Kidney epithelial cell (primary cell): ENCODE measurements around the gene ETS2. TPM values are rescaled to one million over a fixed set of nuclear protein-coding genes. Genes with fewer than 3 reads are reported as not detected.

Experiments used
- DNase-seq: peaks from one replicate; pipeline ENCODE4 v3.0.0-alpha.2; 2010; ENCODE audit warnings: low read depth
- H3K27me3 ChIP-seq: 2 replicates; pipeline ENCODE4 v1.6.0; 2011; ENCODE audit warnings: low read length; ENCODE audit not compliant: control insufficient read depth, insufficient read depth
- H3K36me3 ChIP-seq: 2 replicates; pipeline ENCODE4 v1.5.1; 2011; ENCODE audit warnings: low read length; ENCODE audit not compliant: control insufficient read depth, insufficient read depth
- H3K4me3 ChIP-seq: 2 replicates; pipeline ENCODE4 v1.5.1; 2011; ENCODE audit warnings: low read depth, mild to moderate bottlenecking, control low read depth, low read length
- total RNA-seq: library from RNA; depleted of rRNA; stranded (reverse); fragments of >200 nt; gene quantifications from 2 replicates; pipeline ENCODE4 v1.2.3, GENCODE V29; 2015
- TF ChIP-seq, protein P1 (sequence below): IDR thresholded peaks from 2 replicates; pipeline ENCODE4 v1.5.1; 2011; ENCODE audit warnings: mild to moderate bottlenecking, moderate library complexity, low read length, control low read depth, inconsistent platforms; ENCODE audit not compliant: insufficient read depth, poor library complexity, severe bottlenecking

Gene ETS2
- total RNA-seq, 1 donor from 2014 or later: 41.2 TPM

DNA sequence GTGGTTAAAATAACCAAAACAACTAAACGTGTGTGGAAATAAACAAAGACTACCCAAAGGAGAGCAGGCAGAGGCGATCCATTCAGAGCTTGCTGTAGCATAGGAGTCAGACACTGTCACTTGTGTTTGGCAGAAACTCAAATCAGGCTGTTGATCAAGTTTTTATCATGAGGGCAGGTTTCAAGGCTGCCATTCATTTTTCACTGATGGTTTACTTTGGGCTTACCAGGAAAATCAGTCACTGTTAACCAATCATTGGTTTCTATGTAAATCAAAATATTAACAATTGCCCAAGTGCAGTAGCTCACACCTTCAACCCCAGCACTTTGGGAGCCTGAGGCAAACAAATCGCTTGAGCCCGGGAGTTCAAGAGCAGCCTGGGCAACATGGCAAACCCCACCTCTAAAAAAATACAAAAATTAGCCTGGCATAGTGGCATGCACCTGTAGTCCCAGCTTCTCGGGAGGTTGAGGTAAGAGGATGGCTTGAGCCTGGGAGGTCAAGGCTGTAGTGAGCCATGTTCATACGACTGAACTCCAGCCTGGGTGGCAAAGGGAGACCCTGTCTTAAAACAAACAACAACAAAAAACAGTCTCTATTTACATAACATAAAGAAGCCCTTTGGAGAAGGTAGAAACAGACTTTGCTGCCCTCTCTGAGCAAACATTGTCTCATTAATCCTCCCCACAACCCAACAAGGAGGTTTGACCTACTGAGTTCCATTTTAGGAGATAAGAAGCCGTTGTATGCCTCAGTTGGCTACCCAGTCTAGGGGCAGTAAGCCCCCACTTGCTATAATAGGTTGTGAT lies 21.1 kb upstream of the ETS2 start:
- Histone ChIP-seq H3K4me3 (no peak overlapping the region), H3K36me3 (no peaks in the 10 kb centered on the region), H3K27me3 (no peaks in the 10 kb centered on the region)
- TF ChIP-seq, protein P1, sequence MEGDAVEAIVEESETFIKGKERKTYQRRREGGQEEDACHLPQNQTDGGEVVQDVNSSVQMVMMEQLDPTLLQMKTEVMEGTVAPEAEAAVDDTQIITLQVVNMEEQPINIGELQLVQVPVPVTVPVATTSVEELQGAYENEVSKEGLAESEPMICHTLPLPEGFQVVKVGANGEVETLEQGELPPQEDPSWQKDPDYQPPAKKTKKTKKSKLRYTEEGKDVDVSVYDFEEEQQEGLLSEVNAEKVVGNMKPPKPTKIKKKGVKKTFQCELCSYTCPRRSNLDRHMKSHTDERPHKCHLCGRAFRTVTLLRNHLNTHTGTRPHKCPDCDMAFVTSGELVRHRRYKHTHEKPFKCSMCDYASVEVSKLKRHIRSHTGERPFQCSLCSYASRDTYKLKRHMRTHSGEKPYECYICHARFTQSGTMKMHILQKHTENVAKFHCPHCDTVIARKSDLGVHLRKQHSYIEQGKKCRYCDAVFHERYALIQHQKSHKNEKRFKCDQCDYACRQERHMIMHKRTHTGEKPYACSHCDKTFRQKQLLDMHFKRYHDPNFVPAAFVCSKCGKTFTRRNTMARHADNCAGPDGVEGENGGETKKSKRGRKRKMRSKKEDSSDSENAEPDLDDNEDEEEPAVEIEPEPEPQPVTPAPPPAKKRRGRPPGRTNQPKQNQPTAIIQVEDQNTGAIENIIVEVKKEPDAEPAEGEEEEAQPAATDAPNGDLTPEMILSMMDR: no peak
- no peak for DNase-seq

DNA sequence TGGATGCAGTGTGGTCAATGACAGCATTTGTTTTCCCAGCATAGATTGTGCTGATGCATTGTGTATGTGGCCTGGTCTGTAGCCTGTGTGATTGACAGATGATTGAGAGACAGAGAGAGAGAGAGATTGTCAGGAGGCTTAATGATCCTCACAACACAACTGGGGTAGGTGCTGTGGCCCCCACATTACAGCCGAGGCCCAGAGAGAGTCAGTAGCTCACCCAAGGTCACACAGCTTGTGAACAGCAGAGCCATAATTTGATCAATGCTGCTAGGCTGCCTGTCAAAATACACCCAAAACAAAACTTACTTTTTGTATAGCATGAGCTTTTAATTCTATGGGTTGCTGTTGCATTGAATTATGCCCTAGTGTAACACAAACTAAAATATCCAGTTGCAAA lies 20.2 kb upstream of the ETS2 start:
- H3K36me3 ChIP-seq: no peaks in the 10 kb centered on the region
- TF ChIP-seq, protein P1: no peak
- no peak overlapping the region for H3K4me3 ChIP-seq
- no peak for DNase-seq
- no peaks in the 10 kb centered on the region for H3K27me3 ChIP-seq

DNA sequence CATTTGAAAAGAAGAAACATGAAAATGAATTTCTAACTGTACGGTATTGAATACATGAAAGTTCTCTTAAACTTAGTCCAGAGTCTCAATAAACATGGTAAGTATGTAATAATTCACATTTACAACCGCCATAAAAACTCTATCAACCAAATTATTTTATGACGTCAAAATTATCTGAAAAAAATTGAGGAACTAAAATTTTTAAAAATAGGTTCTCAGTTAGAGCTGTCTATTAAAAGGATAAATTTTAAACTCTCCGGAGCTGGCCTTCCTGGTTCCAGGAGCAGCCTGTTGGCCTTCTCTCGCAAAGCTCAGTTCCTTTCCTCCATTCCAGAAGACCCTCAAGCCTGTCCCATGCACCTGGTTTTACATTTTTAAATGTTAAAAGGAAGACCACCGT lies 18.7 kb upstream of the ETS2 start:
- TF ChIP-seq, protein P1: no peak
- no peak overlapping the region for H3K4me3 ChIP-seq
- no peaks in the 10 kb centered on the region for H3K27me3 ChIP-seq
- no peak for DNase-seq
- H3K36me3 ChIP-seq: no peaks in the 10 kb centered on the region

DNA sequence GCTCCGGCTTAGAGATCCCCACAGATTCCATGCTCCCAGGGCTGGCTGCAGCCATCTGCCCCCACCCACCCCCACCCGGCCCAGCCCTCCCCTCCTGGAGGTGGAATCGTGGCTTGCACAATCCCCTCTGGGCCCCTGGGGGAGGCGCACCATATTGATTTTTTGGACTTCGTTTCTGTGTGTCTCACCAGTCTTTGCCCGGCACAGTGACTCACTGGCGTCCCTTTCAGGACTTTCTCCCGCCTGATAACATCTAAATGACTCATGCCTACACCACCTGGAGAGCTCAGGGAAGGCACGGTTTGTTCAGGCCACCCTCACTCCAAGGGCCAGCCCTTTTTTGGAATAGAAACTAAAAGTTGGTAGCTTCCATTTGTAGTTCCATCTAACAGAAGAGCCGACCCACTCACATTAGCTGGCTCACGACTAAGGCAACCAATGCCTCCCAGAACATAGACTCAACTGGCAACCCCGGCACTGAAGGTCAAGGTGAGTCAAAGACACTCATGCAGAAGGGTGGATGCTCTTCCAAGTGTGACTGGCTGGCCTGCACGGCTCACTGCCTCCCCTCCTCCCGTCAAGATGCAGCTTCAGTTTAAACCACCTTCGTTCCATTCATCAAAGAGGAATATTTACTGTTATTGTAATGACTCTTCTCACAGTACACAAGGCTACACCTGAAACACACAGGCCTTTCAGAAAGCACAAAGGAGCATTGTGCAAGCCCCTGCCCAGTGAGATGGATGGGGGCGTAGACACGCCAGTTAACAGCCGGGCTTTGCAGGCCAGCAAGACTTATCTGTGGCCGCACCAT lies 18.1 kb upstream of the ETS2 start:
- H3K36me3 ChIP-seq: no peaks in the 10 kb centered on the region
- TF ChIP-seq, protein P1: no peak
- DNase-seq: peak; percentile 92
- H3K4me3 ChIP-seq: no peak overlapping the region
- H3K27me3 ChIP-seq: no peaks in the 10 kb centered on the region

DNA sequence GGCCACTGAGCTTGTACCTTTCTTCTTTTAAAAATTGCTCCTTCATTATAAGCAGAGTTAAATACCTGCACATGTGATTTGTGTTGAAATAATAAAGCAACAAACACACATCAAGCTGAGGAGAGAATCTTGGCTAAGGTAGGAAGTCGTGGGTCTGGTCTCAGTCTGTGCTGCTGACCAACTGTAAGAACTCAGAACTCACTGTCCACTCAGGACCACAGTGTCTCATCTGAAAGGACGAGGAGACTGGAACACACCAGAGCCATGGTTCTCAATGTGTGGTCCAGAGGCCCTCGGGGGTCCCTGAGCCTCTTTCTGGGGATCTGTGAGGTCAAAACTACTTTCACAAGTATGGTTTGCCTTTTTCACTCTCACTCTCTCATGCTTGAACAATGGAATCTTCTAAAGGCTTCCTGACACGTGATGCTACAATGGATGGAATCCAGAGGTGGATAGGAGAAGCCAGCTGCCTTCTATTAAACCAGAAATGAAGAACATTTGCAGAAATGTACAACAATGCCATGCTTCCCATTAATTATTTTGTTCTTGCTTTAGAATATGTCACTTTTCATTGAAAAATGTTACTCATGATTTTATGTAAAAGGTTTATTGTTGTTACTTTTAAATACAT lies 17.3 kb upstream of the ETS2 start:
- no peak for DNase-seq

More for the DNA sequence above, 17.3 kb upstream of the ETS2 start:
- no peaks in the 10 kb centered on the region for H3K27me3 ChIP-seq
- TF ChIP-seq, protein P1: no peak
- no peaks in the 10 kb centered on the region for H3K36me3 ChIP-seq
- no peak overlapping the region for H3K4me3 ChIP-seq
